GM12892 (cell line): ENCODE measurements around the gene SNRNP70.

ENCODE experiments used
- POLR2A ChIP-seq: IDR thresholded peaks from 2 replicates; pipeline ENCODE4 v1.6.1; 2011; ENCODE audit warnings: low read depth, low read length, control low read depth
- POLR2AphosphoS5 ChIP-seq: IDR thresholded peaks from 2 replicates; pipeline ENCODE4 v1.6.1; 2011; ENCODE audit warnings: low read depth, low read length, control low read depth
- TAF1 ChIP-seq: IDR thresholded peaks from 2 replicates; pipeline ENCODE4 v1.6.1; 2011; ENCODE audit warnings: low read depth, mild to moderate bottlenecking, control low read depth, low read length, borderline replicate concordance

- no peak for TF ChIP-seq POLR2A
- TF ChIP-seq TAF1: no peak
- no peak for TF ChIP-seq POLR2AphosphoS5
Observed at GRCh38 chr19:49141352-49141751, 56.1 kb downstream of the SNRNP70 start.
